Activated T-helper 1 cell treated with anti-CD3 and anti-CD28 coated beads, Interleukin-12 subunit alpha, Interleukin-12 subunit beta, Interleukin-2, Interleukin-4 antibody, amounts not matched to agents 30 ng/mL and 10 ng/mL and 1 ng/mL, durations not matched to agents 14 hours and 24 hours and 36 hours (primary cell): ENCODE measurements around the gene RPL19. TPM values are rescaled to one million over a fixed set of nuclear protein-coding genes. Genes with fewer than 3 reads are reported as not detected.
A peak's percentile ranks its signal among the peaks of the same experiment; 100 is the strongest.

Experiments
- DNase-seq: peaks from one replicate; pipeline ENCODE4 v3.0.0; 2021; ENCODE audit warnings: low spot score
- H3K27ac Mint-ChIP-seq: one replicate; pipeline ENCODE4 v1.8.0; 2021; ENCODE audit warnings: mild to moderate bottlenecking, mixed read lengths
- H3K27me3 Mint-ChIP-seq: one replicate; pipeline ENCODE4 v1.8.0; 2022; ENCODE audit warnings: mild to moderate bottlenecking, moderate library complexity, mixed read lengths; ENCODE audit not compliant: insufficient read depth
- H3K36me3 Mint-ChIP-seq: one replicate; pipeline ENCODE4 v1.8.0; 2021; ENCODE audit warnings: low read depth, mixed read lengths
- H3K4me1 Mint-ChIP-seq: one replicate; pipeline ENCODE4 v1.8.0; 2021; ENCODE audit warnings: low read depth, mixed read lengths
- H3K4me3 Mint-ChIP-seq: one replicate; pipeline ENCODE4 v1.8.0; 2021; ENCODE audit warnings: mild to moderate bottlenecking, moderate library complexity, mixed read lengths
- H3K9me3 Mint-ChIP-seq: one replicate; pipeline ENCODE4 v1.8.0; 2021; ENCODE audit warnings: mixed read lengths
- intact Hi-C: fragments of 100-400 bp; cut with micrococcal nuclease; formaldehyde crosslinking; loops from one replicate; pipeline ENCODE4 v1.15.1; 2024
- total RNA-seq: library from RNA; stranded (reverse); gene quantifications from 2 replicates; pipeline ENCODE4 v1.2.3, GENCODE V29; 2022

The RPL19 gene
- total RNA-seq, 1 donor from 2014 or later: 2,114 TPM

DNA sequence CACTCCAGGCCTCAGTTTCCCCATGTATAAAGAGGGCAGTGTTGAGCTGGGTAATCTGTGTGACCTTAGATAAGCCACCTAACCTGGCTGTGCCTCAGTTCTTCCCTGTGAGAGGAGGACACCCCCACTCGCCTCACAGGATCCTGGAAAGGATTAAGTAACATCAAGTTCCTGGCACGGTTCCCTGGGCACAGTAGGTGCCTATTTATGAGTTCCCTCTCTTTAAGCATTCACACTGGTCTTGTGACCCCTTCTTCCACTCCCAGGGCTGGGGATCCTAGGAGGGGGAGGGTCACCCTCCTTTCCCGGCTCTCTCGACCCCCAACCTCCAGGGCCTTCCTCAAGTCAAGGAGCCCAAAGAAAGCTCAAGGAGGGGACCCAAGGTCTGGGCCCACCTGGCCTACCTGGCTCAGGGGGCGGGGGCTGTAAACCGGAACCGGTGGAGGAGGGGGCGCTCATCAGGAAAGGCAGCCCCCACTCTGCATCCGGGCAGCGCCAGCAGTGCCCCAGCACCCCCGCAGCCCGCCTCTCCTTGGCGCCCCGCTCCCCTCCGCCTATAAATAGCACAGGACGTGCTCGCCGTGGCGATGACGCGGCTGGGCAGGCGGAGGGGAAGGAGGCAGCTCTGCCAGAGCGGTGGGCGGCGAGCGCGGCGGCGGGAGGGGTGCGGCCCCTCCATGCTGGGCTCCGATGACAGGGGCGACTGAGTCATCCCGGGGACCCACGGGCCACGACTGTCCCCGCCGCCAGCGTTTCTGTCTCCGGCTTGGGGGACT is 9.4 kb downstream of the RPL19 start:
- no peak overlapping the region for H3K27ac Mint-ChIP-seq
- H3K4me3 Mint-ChIP-seq: peak overlapping the region; percentile 15
- intact Hi-C loops: loop anchor here (5.0 to 10.0 kb wide), 2 partner anchors 193 to 415 kb away; partner anchors contain the start of genes FBXL20 and PPP1R1B
- H3K27me3 Mint-ChIP-seq: peaks cover 12% of the 10 kb centered on the region
- no peaks in the 10 kb centered on the region for H3K9me3 Mint-ChIP-seq
- peaks cover 7% of the 10 kb centered on the region for H3K36me3 Mint-ChIP-seq
- peaks cover 16% of the 10 kb centered on the region for H3K4me1 Mint-ChIP-seq
- DNase-seq: peak; percentile 47

GRCh38 chr17:39210093-39210434 is 10.0 kb downstream of the RPL19 start:
- no peak for DNase-seq
- intact Hi-C loops: no loop called here
- peaks cover 16% of the 10 kb centered on the region for H3K4me1 Mint-ChIP-seq
- H3K9me3 Mint-ChIP-seq: no peaks in the 10 kb centered on the region
- H3K4me3 Mint-ChIP-seq: peak overlapping the region; percentile 26
- peaks cover 12% of the 10 kb centered on the region for H3K27me3 Mint-ChIP-seq
- no peak overlapping the region for H3K27ac Mint-ChIP-seq
- H3K36me3 Mint-ChIP-seq: peaks cover 1% of the 10 kb centered on the region

- intact Hi-C loops: no loop called here
- Mint-ChIP-seq H3K27me3 (peaks cover 21% of the 10 kb centered on the region), H3K36me3 (no peaks in the 10 kb centered on the region), H3K27ac (no peak overlapping the region), H3K4me3 (no peak overlapping the region), H3K9me3 (no peaks in the 10 kb centered on the region), H3K4me1 (peaks cover 10% of the 10 kb centered on the region)
- no peak for DNase-seq
Measured at GRCh38 chr17:39212195-39212810, 12.2 kb downstream of the RPL19 start.

- H3K36me3 Mint-ChIP-seq: no peaks in the 10 kb centered on the region
- no peak for DNase-seq
- no peak overlapping the region for H3K27ac Mint-ChIP-seq
- H3K4me3 Mint-ChIP-seq: no peak overlapping the region
- peaks cover 8% of the 10 kb centered on the region for H3K4me1 Mint-ChIP-seq
- H3K27me3 Mint-ChIP-seq: peaks cover 25% of the 10 kb centered on the region
- H3K9me3 Mint-ChIP-seq: no peaks in the 10 kb centered on the region
- intact Hi-C loops: no loop called here
Measured at GRCh38 chr17:39212841-39213480, 12.9 kb downstream of the RPL19 start.

GRCh38 chr17:39213852-39214251 is 13.8 kb downstream of the RPL19 start:
- peaks cover 29% of the 10 kb centered on the region for H3K27me3 Mint-ChIP-seq
- H3K36me3 Mint-ChIP-seq: no peaks in the 10 kb centered on the region
- no peaks in the 10 kb centered on the region for H3K9me3 Mint-ChIP-seq
- peaks cover 8% of the 10 kb centered on the region for H3K4me1 Mint-ChIP-seq
- no peak for DNase-seq
- intact Hi-C loops: no loop called here
- no peak overlapping the region for H3K4me3 Mint-ChIP-seq
- H3K27ac Mint-ChIP-seq: no peak overlapping the region

GRCh38 chr17:39217734-39218369 is 17.8 kb downstream of the RPL19 start:
- Mint-ChIP-seq H3K4me3 (no peak overlapping the region), H3K27ac (no peak overlapping the region), H3K4me1 (no peaks in the 10 kb centered on the region), H3K36me3 (no peaks in the 10 kb centered on the region), H3K27me3 (peaks cover 35% of the 10 kb centered on the region), H3K9me3 (no peaks in the 10 kb centered on the region)
- no peak for DNase-seq
- intact Hi-C loops: no loop called here

- intact Hi-C loops: no loop called here
- H3K27ac Mint-ChIP-seq: no peak overlapping the region
- H3K36me3 Mint-ChIP-seq: no peaks in the 10 kb centered on the region
- no peaks in the 10 kb centered on the region for H3K4me1 Mint-ChIP-seq
- DNase-seq: no peak
- H3K4me3 Mint-ChIP-seq: no peak overlapping the region
- H3K27me3 Mint-ChIP-seq: peaks cover 43% of the 10 kb centered on the region
- H3K9me3 Mint-ChIP-seq: no peaks in the 10 kb centered on the region
Measured at GRCh38 chr17:39218906-39219305, 18.8 kb downstream of the RPL19 start.

GRCh38 chr17:39219647-39220154 is 19.6 kb downstream of the RPL19 start:
- no peaks in the 10 kb centered on the region for H3K36me3 Mint-ChIP-seq
- DNase-seq: no peak
- no peak overlapping the region for H3K27ac Mint-ChIP-seq
- H3K4me1 Mint-ChIP-seq: no peaks in the 10 kb centered on the region
- no peak overlapping the region for H3K4me3 Mint-ChIP-seq
- H3K27me3 Mint-ChIP-seq: peaks cover 48% of the 10 kb centered on the region
- intact Hi-C loops: no loop called here
- H3K9me3 Mint-ChIP-seq: no peaks in the 10 kb centered on the region

GRCh38 chr17:39221572-39221971 is 21.5 kb downstream of the RPL19 start:
- peaks cover 49% of the 10 kb centered on the region for H3K27me3 Mint-ChIP-seq
- no peak overlapping the region for H3K4me3 Mint-ChIP-seq

GRCh38 chr17:39222151-39222550 is 22.1 kb downstream of the RPL19 start:
- intact Hi-C loops: no loop called here
- peaks cover 49% of the 10 kb centered on the region for H3K27me3 Mint-ChIP-seq
- H3K9me3 Mint-ChIP-seq: no peaks in the 10 kb centered on the region
- no peak for DNase-seq
- no peak overlapping the region for H3K27ac Mint-ChIP-seq
- no peak overlapping the region for H3K4me3 Mint-ChIP-seq
- peaks cover 5% of the 10 kb centered on the region for H3K4me1 Mint-ChIP-seq
- H3K36me3 Mint-ChIP-seq: no peaks in the 10 kb centered on the region

More at GRCh38 chr17:39221572-39221971, 21.5 kb downstream of the RPL19 start:
- no peak overlapping the region for H3K27ac Mint-ChIP-seq
- intact Hi-C loops: no loop called here
- H3K9me3 Mint-ChIP-seq: no peaks in the 10 kb centered on the region
- H3K4me1 Mint-ChIP-seq: peaks cover 5% of the 10 kb centered on the region
- no peaks in the 10 kb centered on the region for H3K36me3 Mint-ChIP-seq
- no peak for DNase-seq

DNA sequence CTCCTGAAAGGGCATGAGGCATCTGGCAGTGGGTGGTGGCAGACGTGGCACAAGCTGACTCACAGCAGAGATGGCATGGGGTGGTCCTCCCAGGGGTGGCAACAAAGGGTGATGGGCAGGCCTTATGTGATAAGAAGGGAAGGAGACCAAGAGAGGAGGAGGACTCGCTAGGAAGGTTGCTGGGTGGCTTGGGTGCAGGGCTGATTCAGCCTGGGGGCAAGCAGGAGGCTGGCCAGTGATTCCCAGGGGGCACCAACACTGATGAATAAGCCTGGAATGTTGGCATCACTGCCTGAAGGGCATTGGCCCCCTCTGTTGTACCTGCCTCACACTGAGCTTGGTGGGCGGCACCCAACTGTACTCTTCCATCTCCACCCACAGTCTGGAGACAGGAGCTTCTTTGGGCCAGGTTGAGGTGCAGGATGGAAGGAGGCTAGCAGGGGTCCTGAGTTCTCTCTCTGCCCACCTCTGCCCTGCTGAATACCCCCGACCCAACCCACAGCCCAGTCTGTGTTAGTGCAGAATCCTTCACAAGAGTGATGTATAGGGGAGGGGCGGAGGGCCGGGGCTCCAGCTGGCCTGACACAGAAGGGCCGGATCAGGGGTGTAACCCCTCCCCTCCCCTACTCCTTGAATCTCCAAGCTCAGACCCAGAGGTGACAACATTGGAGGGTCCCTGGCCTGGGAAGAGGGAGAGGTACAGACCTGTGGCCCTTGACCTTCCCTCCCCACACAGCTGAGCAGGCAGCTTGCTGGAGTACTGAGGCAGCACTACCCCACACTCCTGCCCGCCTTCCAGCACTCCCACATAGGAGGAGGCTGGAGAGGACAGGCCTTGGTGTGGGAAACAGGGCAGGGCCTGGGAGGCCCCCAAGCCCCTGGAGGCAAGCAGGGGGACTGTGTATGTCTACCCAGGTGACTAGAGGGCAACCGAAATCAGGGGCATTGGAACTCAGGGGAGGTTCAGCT is 23.1 kb downstream of the RPL19 start:
- H3K36me3 Mint-ChIP-seq: no peaks in the 10 kb centered on the region
- H3K27me3 Mint-ChIP-seq: peaks cover 47% of the 10 kb centered on the region
- DNase-seq: no peak
- H3K4me1 Mint-ChIP-seq: peaks cover 5% of the 10 kb centered on the region
- H3K27ac Mint-ChIP-seq: no peak overlapping the region
- H3K9me3 Mint-ChIP-seq: no peaks in the 10 kb centered on the region
- intact Hi-C loops: no loop called here
- H3K4me3 Mint-ChIP-seq: no peak overlapping the region
